Smooth muscle cell of the brain vasculature (primary cell): ENCODE data around the gene MAP7.
"Not testable (repeated sequence)": the region's sequence is repeated elsewhere in the genome, so short reads cannot be mapped to it uniquely, and the experiment has no call there.

ENCODE experiments used
- DNase-seq: peaks from one replicate; pipeline ENCODE4 v3.0.0-alpha.2; 2012; ENCODE audit warnings: low read depth, low spot score

Gene MAP7

GRCh38 chr6:136550330-136551071 lies at the start of gene MAP7:
TSS of gene MAP7 (minus strand) at chr6:136550422. CDS start at chr6:136550408, 14 bp downstream.
- no peak for DNase-seq

- no peak for DNase-seq
These were observed 49.2 kb upstream of the MAP7 start for GRCh38 chr6:136599329-136600011.

- DNase-seq = no peak
These were observed 47.8 kb upstream of the MAP7 start for GRCh38 chr6:136598048-136598447.

GRCh38 chr6:136594671-136595070 lies 44.4 kb upstream of the MAP7 start:
- no peak for DNase-seq

- DNase-seq = peak; percentile 68
These were observed 43.7 kb upstream of the MAP7 start for GRCh38 chr6:136593748-136594490.

- DNase-seq = no peak
These were observed 42.9 kb upstream of the MAP7 start for GRCh38 chr6:136592930-136593673.

- DNase-seq = no peak
These were observed 41.4 kb upstream of the MAP7 start for GRCh38 chr6:136591617-136592016.

DNA sequence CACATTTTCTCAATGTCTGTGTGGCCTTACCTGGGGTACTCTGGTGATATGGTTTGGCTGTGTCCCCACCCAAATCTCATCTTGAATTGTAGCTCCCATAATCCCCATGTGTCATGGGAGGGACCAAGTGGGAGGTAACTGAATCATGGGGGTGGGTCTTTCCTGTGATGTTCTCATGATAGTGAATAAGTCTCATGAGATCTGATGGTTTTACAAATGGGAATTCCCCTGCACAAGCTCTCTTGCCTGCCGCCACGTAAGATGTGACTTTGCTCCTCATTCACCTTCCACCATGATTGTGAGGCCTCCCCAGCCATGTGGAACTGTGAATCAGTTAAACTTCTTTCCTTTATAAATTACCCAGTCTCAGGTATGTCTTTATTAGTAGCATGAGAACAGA lies 40.6 kb upstream of the MAP7 start:
- DNase-seq = not testable (repeated sequence)

DNA sequence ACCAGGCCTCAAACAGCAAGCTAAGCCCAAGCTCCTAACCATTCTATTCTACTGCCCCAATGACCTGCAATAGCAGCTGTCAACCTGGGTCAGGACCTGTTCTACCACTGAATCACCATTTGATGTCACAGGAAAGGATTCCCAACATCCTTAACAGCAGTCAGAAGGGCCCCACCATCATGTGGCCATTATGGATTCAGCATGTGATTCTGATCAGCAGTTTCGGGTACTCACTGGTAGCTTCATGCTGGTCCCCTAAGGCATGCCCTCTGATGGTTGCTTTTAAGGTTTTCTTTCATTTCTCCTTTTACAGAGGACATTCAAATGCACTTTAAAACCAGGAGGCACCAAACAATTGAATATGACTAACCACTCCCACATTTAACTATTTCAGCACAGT lies 37.3 kb upstream of the MAP7 start:
- DNase-seq = no peak

DNA sequence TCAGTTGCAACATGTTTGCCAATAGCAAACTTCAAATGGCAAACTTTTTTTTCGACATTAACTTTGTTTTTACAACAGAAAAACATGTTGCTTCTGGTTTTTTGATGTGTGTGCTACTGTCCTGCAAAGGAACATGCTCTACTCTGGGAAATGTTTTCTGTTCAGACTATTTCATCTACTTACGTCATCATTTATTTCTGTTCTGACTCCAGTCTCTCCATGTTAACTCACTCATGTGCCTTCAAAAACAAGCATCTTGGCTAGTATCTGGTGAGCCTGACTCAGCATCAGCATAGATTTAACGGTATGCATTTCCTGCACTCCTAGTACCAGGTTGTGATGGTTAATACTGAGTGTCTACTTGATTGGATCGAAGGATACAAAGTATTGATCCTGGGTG lies 36.1 kb upstream of the MAP7 start:
- peak; percentile 45 for DNase-seq

DNA sequence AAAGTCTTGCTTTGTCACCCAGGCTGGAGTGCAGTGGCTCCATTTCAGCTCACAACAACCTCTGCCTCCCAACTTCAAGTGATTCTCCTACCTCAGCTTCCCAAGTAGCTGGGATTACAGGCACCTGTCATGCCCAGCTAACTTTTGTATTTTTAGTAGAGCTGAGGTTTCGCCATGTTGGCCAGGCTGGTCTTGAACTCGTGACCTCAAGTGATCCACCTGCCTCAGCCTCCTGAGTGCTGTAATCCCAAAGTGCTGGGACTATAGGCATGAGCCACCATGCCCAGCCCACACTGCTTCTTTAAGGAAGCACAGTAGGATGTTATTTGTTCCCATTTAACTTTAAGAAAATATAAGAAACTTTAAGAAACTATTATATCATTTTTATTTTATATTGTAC lies 35.3 kb upstream of the MAP7 start:
- not testable (repeated sequence) for DNase-seq

DNA sequence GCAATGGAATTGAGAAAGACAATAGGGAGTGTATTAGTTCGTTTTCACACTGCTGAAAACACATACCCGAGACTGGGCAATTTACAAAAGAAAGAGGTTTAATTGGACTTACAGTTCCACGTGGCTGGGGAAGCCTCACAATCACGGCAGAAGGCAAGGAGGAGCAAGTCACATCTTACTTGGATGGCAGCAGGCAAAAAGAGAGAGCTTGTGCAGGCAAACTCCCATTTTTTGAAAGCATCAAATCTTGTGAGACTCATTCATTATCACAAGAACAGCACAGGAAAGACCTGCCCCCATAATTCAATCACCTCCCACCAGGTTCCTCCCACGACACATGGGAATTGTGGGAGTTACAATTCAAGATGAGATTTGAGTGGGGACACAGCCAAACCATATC lies 34.1 kb upstream of the MAP7 start:
- not testable (repeated sequence) for DNase-seq

DNA sequence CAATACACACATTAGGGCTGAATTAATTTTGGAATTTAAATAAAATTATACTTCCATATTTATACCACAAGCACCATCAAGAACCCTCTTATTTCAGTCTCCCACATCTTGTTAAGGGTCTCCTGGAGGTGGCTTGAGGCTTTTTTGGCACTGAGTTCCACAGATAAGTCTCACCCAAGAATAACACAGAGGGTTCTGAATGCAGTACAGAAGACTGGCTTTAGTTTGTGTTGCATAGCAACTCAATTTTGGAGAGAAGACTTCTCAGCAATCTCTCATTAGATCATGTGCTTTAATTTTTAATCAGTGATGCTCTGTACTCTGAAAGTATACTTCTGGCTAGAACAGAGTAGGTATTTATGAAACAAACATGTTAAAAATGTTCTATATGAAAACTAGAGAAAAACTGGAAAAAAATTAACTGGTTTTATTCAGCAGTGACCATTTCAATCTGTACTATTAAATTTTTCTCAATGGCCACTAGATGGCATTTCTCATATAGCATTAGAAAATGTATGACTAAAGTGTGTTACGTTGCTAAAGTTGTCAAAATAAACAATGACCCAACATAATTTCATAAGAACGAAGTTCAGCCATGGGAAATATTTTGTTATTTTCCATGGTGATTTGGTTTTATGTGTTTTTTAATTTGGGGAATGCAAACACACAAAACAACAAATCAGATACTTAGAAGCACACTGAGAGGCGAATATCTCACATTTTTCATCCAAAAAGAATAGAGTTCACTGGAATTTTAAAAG lies 32.7 kb upstream of the MAP7 start:
- DNase-seq = peak; percentile 17

DNA sequence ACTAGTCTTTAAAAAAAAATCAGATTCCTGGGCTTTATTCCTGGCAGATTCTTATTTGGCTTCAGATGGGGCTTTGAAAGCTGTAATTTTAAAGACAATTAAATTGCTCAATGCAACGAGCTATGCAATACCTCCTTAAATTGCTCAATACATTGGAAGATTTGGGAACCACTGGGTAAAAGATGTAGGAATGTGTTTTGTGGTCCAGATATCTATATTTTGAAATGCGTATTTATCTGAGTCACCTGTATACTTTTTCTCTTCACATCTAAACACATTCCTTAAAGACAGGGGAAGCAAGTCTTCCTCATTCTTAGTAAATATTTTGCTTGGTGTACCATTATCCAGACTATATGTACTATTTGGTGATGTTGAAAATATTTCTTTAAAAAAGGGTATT lies 29.6 kb upstream of the MAP7 start:
- DNase-seq = no peak

GRCh38 chr6:136576821-136577220 lies 26.6 kb upstream of the MAP7 start:
- DNase-seq = no peak

GRCh38 chr6:136571496-136571895 lies 21.3 kb upstream of the MAP7 start:
- DNase-seq = no peak

GRCh38 chr6:136571065-136571464 lies 20.8 kb upstream of the MAP7 start:
- DNase-seq = no peak

DNA sequence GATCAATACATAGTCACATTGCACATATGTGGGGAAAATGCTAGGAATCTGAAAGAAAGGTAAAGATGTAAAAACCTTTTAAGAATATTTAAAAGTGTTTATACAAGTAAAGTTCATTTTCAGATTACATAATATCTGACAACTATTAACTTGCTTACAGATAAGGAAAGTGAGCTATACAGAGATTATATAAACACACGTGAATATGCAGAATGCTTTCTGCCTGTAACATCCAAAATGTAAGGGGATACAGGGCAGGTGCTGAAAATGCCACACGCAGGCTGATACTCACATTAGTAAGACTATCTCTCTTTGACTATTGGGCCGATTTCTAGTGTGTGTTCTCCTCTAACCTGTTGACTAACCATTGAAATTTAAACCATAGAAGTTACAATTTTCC lies 17.9 kb upstream of the MAP7 start:
- DNase-seq = no peak

DNA sequence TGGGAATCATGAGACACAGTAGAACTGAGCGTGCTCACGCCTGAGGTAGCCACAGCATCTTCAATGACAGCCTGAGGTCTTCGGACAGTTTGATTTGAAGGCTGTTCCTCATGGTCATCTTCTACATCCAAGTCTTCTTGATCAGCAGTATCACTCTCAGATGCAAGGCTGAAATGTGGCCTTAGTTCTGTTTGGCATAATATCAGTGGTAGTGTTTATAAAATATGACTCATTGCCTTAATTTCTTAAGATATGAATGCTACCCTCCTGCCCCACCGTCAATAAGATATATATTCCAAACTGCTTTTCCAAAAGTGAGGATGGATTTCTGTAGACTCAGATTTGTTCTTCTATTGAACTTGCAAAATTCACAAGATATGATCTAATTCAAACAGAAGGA lies 17.5 kb upstream of the MAP7 start:
- DNase-seq = no peak

DNA sequence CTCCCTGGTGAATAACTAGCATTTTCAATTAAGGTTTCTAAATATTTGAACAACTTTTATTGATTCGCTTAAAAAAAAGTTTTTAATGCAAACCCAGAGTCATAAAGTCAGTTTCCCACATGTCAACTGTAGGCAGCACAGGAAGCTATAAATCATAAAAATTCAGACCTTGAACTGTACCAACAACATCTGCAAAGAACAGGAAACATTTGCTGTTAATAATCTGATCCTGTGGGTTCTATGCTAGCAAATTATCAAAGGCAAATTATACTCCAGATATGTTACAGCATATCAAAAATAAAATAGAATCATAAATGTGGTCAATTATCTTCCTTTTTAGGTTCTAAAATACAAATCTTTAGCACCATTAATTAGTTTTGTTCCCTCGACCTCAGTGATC lies 16.6 kb upstream of the MAP7 start:
- no peak for DNase-seq

DNA sequence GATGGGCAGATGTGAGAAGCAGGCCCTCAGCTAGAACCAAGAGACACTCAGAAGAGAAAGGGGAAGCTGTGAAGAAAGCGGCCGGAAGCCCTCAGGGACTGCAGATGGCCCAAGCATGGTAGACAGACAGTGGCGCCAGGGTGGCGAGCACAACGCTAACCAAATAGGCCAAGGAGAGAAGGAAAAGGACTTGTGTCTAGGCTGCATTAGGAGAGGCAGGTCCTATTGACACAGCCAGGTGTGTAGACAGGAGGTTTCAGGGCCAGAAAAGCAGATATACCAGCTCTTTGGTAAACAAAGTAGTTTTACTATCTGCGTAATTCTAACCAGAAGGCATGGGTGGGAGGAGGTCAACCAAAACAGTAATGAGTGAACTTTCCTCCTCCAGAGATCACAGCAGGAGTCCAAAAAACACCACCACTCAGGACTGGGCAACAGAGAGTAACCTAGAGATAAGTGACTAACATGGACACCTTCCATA lies 15.8 kb upstream of the MAP7 start:
- DNase-seq = no peak
